ENCODE results near the gene NCOA5. TPM values are rescaled to one million over a fixed set of nuclear protein-coding genes. Genes with fewer than 3 reads are reported as not detected.

Gene NCOA5
- total RNA-seq, 1 donor from 2014 or later = 16.5 TPM

DNA sequence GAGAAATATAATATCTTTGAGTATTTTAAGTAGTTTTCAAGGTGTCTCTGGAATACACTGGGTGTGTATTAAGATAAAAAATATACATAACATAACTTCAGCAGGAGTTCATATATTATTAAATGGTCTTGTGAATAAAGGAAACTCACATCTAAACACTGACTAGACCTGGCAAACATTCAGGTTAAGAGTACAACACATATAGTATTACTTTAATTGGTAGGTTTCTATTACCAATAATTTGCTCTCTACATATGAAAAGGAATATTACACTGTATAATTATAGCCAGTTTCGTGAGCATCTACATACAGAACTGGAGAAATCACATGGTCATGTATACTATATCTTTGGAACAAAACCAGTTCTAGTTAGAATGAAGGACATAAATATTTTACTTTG lies 8.7 kb downstream of the NCOA5 start:
- peaks cover 26% of the 10 kb centered on the region for H3K36me3 ChIP-seq
- no peak overlapping the region for H3K27ac ChIP-seq (replicated peaks)
- TF ChIP-seq, protein P1, sequence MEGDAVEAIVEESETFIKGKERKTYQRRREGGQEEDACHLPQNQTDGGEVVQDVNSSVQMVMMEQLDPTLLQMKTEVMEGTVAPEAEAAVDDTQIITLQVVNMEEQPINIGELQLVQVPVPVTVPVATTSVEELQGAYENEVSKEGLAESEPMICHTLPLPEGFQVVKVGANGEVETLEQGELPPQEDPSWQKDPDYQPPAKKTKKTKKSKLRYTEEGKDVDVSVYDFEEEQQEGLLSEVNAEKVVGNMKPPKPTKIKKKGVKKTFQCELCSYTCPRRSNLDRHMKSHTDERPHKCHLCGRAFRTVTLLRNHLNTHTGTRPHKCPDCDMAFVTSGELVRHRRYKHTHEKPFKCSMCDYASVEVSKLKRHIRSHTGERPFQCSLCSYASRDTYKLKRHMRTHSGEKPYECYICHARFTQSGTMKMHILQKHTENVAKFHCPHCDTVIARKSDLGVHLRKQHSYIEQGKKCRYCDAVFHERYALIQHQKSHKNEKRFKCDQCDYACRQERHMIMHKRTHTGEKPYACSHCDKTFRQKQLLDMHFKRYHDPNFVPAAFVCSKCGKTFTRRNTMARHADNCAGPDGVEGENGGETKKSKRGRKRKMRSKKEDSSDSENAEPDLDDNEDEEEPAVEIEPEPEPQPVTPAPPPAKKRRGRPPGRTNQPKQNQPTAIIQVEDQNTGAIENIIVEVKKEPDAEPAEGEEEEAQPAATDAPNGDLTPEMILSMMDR (IDR thresholded peaks at IDR 0.05; ENCODE audit: borderline replicate concordance) = no peak
- no peak overlapping the region for H3K4me3 ChIP-seq
- intact Hi-C loops (cut with micrococcal nuclease) = no loop called here
- H3K4me1 ChIP-seq = peaks cover 68% of the 10 kb centered on the region
- no peaks in the 10 kb centered on the region for H3K27me3 ChIP-seq (ENCODE audit: low read depth)
- no peaks in the 10 kb centered on the region for H3K9me3 ChIP-seq (replicated peaks)
- no peak for DNase-seq

DNA sequence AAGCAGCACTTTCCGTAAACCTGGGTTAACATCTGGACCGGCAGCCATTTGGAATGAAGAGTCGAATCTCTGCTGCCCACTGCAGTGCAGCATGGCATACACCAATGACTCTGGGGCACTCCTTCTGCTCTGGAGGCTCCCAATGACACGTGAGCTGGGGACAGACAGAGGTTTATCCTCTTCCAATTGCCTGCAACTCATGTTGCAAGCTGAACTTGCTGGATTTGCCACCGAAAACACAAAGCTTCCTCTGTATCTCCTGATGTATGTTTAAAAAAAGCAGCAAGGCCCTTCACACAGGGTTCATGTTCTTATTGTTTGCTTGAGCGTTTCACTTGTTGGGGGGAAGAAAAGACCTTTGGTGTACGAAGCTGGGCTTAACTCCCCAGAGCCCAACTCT lies 10.8 kb downstream of the NCOA5 start:
- H3K36me3 ChIP-seq = peaks cover 39% of the 10 kb centered on the region
- intact Hi-C loops (cut with micrococcal nuclease) = no loop called here
- H3K27me3 ChIP-seq (ENCODE audit: low read depth) = no peaks in the 10 kb centered on the region
- H3K9me3 ChIP-seq (replicated peaks) = no peaks in the 10 kb centered on the region
- no peak overlapping the region for H3K4me3 ChIP-seq
- no peak for DNase-seq
- TF ChIP-seq, protein P1 (IDR thresholded peaks at IDR 0.05; ENCODE audit: borderline replicate concordance) = no peak
- H3K4me1 ChIP-seq = peaks cover 54% of the 10 kb centered on the region
- no peak overlapping the region for H3K27ac ChIP-seq (replicated peaks)

DNA sequence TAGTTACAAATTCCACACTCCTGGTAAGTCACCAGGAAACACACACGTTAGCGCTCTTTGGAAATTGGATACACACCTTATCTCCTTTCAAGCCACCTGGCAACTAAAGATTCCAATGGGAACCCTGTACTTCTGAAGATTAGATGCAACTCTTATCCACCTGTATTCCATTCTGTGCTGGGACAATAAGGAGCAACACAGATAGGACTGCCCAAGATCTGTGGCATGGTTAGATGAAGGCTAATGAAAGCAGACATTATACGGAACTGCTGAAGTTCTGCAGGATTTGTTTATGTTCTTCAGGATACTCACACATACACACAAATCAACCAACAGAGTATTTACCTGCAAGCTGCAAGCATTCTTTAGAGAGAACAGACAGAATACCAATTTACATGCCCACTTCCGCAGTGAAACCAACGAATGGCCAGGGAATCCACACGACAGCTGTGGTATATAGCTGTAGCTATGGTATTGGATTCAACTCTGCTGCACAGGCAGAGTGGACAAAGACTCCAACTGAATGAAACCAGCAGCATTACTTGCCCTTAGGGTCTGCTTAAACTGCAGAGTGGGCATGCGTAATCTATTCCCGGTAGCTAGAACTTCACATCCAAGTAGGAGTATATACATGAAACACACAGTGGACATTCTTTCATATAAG lies 12.0 kb downstream of the NCOA5 start:
- DNase-seq = no peak
- Histone ChIP-seq H3K4me1 (peaks cover 51% of the 10 kb centered on the region), H3K36me3 (peaks cover 41% of the 10 kb centered on the region), H3K27ac (replicated peaks) (no peak overlapping the region), H3K4me3 (no peak overlapping the region), H3K9me3 (replicated peaks) (no peaks in the 10 kb centered on the region), H3K27me3 (ENCODE audit: low read depth) (no peaks in the 10 kb centered on the region)
- intact Hi-C loops (cut with micrococcal nuclease) = no loop called here
- TF ChIP-seq, protein P1 (IDR thresholded peaks at IDR 0.05; ENCODE audit: borderline replicate concordance) = no peak

DNA sequence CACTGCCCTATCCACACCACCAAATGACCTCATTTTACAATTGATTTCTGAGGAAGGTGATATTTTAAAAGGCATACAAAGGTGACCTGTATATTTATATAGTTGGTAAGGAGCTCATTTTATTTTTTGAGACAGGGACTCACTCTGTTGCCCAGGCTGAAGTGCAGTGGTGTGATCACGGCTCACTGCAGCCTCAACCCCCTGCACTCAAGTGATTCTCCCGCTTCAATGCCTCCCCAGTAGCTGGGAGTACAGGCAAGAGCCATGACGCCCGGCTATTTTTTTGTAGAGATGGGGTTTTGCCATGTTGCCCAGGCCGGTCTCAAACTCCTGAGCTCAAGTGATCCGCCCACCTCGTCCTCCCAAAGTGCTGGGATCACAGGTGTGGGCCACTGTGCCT lies 13.0 kb downstream of the NCOA5 start:
- Histone ChIP-seq H3K4me1 (peaks cover 42% of the 10 kb centered on the region), H3K27ac (replicated peaks) (no peak overlapping the region), H3K9me3 (replicated peaks) (no peaks in the 10 kb centered on the region), H3K27me3 (ENCODE audit: low read depth) (no peaks in the 10 kb centered on the region), H3K4me3 (no peak overlapping the region), H3K36me3 (peaks cover 41% of the 10 kb centered on the region)
- no peak for DNase-seq
- intact Hi-C loops (cut with micrococcal nuclease) = no loop called here
- TF ChIP-seq, protein P1 (IDR thresholded peaks at IDR 0.05; ENCODE audit: borderline replicate concordance) = no peak

DNA sequence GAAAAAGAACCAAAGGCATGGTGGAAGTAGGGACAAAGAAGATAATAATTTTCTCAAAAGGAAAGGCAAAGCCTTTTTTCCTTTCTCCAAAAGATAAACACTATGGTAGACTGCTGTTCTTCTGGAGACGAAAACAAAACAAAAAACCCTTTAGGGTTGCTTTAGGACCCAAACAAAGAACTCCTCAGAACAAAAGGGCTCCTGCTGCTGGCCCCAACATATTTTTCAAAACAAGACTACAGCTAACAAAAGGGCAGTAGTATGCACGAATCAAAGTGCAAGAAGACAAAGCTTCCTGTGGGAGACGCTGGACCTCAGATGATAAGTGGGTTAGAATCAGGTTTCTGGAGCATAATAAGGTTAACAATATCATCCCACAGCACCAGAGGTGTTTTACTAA lies 15.8 kb downstream of the NCOA5 start:
- H3K27me3 ChIP-seq (ENCODE audit: low read depth) = no peaks in the 10 kb centered on the region
- TF ChIP-seq, protein P1 (IDR thresholded peaks at IDR 0.05; ENCODE audit: borderline replicate concordance) = no peak
- H3K27ac ChIP-seq (replicated peaks) = no peak overlapping the region
- H3K9me3 ChIP-seq (replicated peaks) = no peaks in the 10 kb centered on the region
- H3K4me3 ChIP-seq = no peak overlapping the region
- H3K4me1 ChIP-seq = peaks cover 16% of the 10 kb centered on the region
- intact Hi-C loops (cut with micrococcal nuclease) = no loop called here
- peaks cover 53% of the 10 kb centered on the region for H3K36me3 ChIP-seq
- DNase-seq = no peak
